K562 (cell line): ENCODE results near the gene SHISAL2A. TPM values are rescaled to one million over a fixed set of nuclear protein-coding genes. Genes with fewer than 3 reads are reported as not detected.

Source experiments
- ATF1 ChIP-seq, 2 experiments: fragments of 450-650 bp in 1 of 2; IDR thresholded peaks; 2 replicates each; pipeline ENCODE4 v1.6.1; 2016; ENCODE audit warnings: missing compliant biosample characterization in 1 of 2, missing genetic modification characterization in 1 of 2
- CBFA2T2 ChIP-seq: fragments of 450-650 bp; conservative IDR thresholded peaks from 2 replicates; pipeline ENCODE4 v1.6.1; 2017; ENCODE audit warnings: mild to moderate bottlenecking
- CCAR2 ChIP-seq: fragments of 200-400 bp; formaldehyde crosslinking; IDR thresholded peaks from 2 replicates; pipeline ENCODE4 v1.6.1; 2017; ENCODE audit warnings: mild to moderate bottlenecking, low read depth, low read length
- ELF2 ChIP-seq: fragments of 250-450 bp; sonication (Bioruptor Pico); IDR thresholded peaks from 2 replicates; pipeline ENCODE4 v1.5.0; 2021; ENCODE audit warnings: mild to moderate bottlenecking
- ILF3 ChIP-seq: fragments of 450-650 bp; IDR thresholded peaks from 2 replicates; pipeline ENCODE4 v1.6.1; 2018; ENCODE audit warnings: antibody characterized with exemption, mild to moderate bottlenecking, moderate library complexity, borderline replicate concordance
- KDM5B ChIP-seq: fragments of 200-600 bp; sonication (generic); IDR thresholded peaks from 2 replicates; pipeline ENCODE4 v1.6.1; 2012; ENCODE audit warnings: low read depth, mild to moderate bottlenecking, moderate library complexity, low read length, control low read depth, inconsistent platforms; ENCODE audit not compliant: insufficient replicate concordance
- LARP7 ChIP-seq: fragments of 450-650 bp; IDR thresholded peaks from 2 replicates; pipeline ENCODE4 v1.6.1; 2016
- NCOA6 ChIP-seq: fragments of 450-650 bp; IDR thresholded peaks from 2 replicates; pipeline ENCODE4 v1.6.1; 2017; ENCODE audit warnings: mild to moderate bottlenecking
- PRPF4 ChIP-seq: fragments of 200-400 bp; formaldehyde crosslinking; IDR thresholded peaks from one replicate; pipeline ENCODE4 v1.6.1; 2017; ENCODE audit warnings: low read length, low read depth, mild to moderate bottlenecking; ENCODE audit not compliant: insufficient read depth, poor library complexity, severe bottlenecking
- RAD21 ChIP-seq, 2 experiments: fragments of 250-450 bp in 1 of 2; fragments of 450-650 bp in 1 of 2; sonication (Bioruptor Pico) in 1 of 2; formaldehyde crosslinking in 1 of 2; IDR thresholded peaks in 1 of 2; conservative IDR thresholded peaks in 1 of 2; 2 replicates each; pipeline versions ENCODE4 v1.4.0 to v1.8.0; 2020 to 2022; ENCODE audit warnings: mild to moderate bottlenecking in 2 of 2, moderate library complexity in 1 of 2
- RB1 ChIP-seq: fragments of 450-650 bp; IDR thresholded peaks from 2 replicates; pipeline ENCODE4 v1.6.1; 2017; ENCODE audit warnings: low read depth, mild to moderate bottlenecking
- RBBP5 ChIP-seq: fragments of 200-600 bp; sonication (generic); IDR thresholded peaks from 2 replicates; pipeline ENCODE4 v1.6.1; 2012; ENCODE audit warnings: borderline replicate concordance, mild to moderate bottlenecking, low read length, control low read depth, inconsistent platforms; ENCODE audit not compliant: insufficient read depth, poor library complexity, severe bottlenecking
- SIN3A ChIP-seq, 2 experiments: fragments of 150-350 bp in 1 of 2; IDR thresholded peaks; 2 replicates each; pipeline ENCODE4 v1.6.1; 2011 to 2016; ENCODE audit warnings: borderline replicate concordance in 2 of 2, low read depth in 2 of 2, low read length in 2 of 2, mild to moderate bottlenecking in 2 of 2, moderate library complexity in 2 of 2; ENCODE audit not compliant: control insufficient read depth in 1 of 2
- SMAD4 ChIP-seq: fragments of 250-450 bp; sonication (Bioruptor Pico); conservative IDR thresholded peaks from 2 replicates; pipeline ENCODE4 v1.8.0; 2021; ENCODE audit warnings: inconsistent platforms, mild to moderate bottlenecking, moderate library complexity
- ZNF778 ChIP-seq: fragments of 450-650 bp; formaldehyde crosslinking; IDR thresholded peaks from 2 replicates; pipeline ENCODE4 v1.4.0; 2020; ENCODE audit warnings: mild to moderate bottlenecking, moderate library complexity
- polyA plus RNA-seq, 8 experiments: library from polyadenylated mRNA; depleted of rRNA in 4 of 8; stranded (reverse) in 5 of 8; unstranded in 3 of 8; fragments of >200 nt; fragmentation: Nextera tagmentation in 2 of 8; fragmentation: Illumina TruSeq in 1 of 8; extraction: Ambion mirVana in 2 of 8; extraction: Trizol in 1 of 8; gene quantifications; 2 replicates each; pipeline versions ENCODE4 v1.2.1 to v1.2.3, GENCODE V29; 2011 to 2014; ENCODE audit warnings: inconsistent platforms in 1 of 8, missing spikeins in 1 of 8
- total RNA-seq, 7 experiments: library from RNA; depleted of rRNA in 6 of 7; stranded (reverse); fragments of >200 nt in 6 of 7; fragmentation: Illumina TruSeq in 2 of 7; extraction: Trizol in 2 of 7; gene quantifications; 2 replicates each; pipeline versions ENCODE4 v1.2.1 to v1.2.3, GENCODE V29; 2011 to 2021; ENCODE audit warnings: low replicate concordance in 1 of 7
- TF ChIP-seq, protein P1 (sequence below), 2 experiments: fragments of 150-350 bp in 1 of 2; IDR thresholded peaks; 2 replicates each; pipeline ENCODE4 v1.6.1; 2012 to 2016; ENCODE audit warnings: low read depth in 2 of 2, low read length in 2 of 2, mild to moderate bottlenecking in 1 of 2, moderate library complexity in 1 of 2
- TF ChIP-seq, protein P2 (sequence below): sonication (generic); formaldehyde crosslinking; IDR thresholded peaks from 2 replicates; pipeline ENCODE4 v1.8.1; 2023; ENCODE audit warnings: mild to moderate bottlenecking, missing genetic modification reagents
- TF ChIP-seq, protein P3 (sequence below): sonication (generic); formaldehyde crosslinking; IDR thresholded peaks from 2 replicates; pipeline ENCODE4 v1.5.0; 2020; ENCODE audit warnings: missing genetic modification reagents

The SHISAL2A gene
- total and polyA plus RNA-seq, 9 of the 15 experiments (the other 6 are each of a cell fraction or from before 2014, with no cell fraction given), result 0.11 TPM; not detected in 8

DNA sequence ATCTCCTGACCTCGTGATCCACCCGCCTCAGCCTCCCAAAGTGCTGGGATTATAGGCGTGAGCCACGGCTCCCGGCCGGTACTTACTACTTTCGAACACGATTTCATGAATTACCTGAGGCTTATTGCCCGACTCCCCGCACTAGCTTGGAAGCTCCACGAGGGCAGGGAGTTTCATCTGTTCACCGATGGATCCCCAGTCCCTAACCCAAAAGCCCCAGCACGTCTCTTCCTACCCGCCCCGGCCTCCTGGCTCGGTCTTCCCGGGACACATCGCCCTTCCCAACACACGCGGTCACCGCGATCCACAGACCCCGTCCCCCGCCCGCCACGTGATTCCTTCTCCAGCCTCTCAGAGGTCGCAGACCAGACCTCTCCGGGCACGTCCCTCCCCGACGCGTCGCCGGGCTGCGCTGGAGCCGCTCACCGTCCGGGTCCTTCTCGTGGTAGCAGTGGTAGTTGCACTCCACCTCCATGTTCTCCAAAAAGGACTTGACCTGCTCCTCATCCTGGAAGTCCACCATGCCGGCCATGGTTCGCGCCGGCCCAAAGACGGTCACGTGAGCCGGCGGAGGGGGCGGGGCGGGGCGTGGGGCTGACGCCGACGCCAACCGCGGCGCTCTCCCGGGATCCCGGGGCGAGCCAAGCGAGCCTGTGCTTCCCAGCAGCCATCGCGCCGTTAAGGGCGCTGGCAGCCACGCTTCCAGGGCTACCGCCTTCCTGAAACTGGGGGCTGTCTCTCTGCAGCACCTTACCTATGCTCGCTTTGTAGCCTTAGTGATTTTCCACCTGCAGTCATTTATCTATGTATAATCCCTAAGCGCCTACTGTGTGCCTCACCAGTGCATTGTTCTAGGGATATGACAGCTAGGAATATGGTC is 65.1 kb downstream of the SHISAL2A start, which contains the start of gene COA7 (continued):
- TF ChIP-seq SIN3A (IDR thresholded peaks at IDR 0.05; ENCODE audit: borderline replicate concordance in 2 of 2, control insufficient read depth in 1 of 2, low read depth in 2 of 2, low read length in 2 of 2) (peak; percentile 76 to 80; a peak in 2 of 4 replicates), CBFA2T2 (peak; percentile 76), ZNF778 (CRISPR knock-in tag) (no peak), NCOA6 (no peak), ELF2 (0 out of 2 replicates have a peak, but pooled peaks have one; percentile 35), ILF3 (no peak), ATF1 (CRISPR knock-in tag; IDR thresholded peaks at IDR 0.05) (no peak), ATF1 (tag; IDR thresholded peaks at IDR 0.05) (peak; percentile 84), KDM5B (peak; percentile 94), RAD21 (CRISPR knock-in tag; conservative IDR thresholded peaks at IDR 0.05 in 1 of 2, IDR thresholded peaks at IDR 0.05 in 1 of 2) (0 out of 4 replicates have a peak, but pooled peaks of 1 of the 2 experiments have one; percentile 1), PRPF4 (no peak), SMAD4 (CRISPR knock-in tag) (peak; percentile 70), RB1 (no peak; the same call in none of the 2 replicates), CCAR2 (no peak), RBBP5 (peak; percentile 86), LARP7 (no peak; the same call in 1 of the 2 replicates)
- TF ChIP-seq, protein P1, sequence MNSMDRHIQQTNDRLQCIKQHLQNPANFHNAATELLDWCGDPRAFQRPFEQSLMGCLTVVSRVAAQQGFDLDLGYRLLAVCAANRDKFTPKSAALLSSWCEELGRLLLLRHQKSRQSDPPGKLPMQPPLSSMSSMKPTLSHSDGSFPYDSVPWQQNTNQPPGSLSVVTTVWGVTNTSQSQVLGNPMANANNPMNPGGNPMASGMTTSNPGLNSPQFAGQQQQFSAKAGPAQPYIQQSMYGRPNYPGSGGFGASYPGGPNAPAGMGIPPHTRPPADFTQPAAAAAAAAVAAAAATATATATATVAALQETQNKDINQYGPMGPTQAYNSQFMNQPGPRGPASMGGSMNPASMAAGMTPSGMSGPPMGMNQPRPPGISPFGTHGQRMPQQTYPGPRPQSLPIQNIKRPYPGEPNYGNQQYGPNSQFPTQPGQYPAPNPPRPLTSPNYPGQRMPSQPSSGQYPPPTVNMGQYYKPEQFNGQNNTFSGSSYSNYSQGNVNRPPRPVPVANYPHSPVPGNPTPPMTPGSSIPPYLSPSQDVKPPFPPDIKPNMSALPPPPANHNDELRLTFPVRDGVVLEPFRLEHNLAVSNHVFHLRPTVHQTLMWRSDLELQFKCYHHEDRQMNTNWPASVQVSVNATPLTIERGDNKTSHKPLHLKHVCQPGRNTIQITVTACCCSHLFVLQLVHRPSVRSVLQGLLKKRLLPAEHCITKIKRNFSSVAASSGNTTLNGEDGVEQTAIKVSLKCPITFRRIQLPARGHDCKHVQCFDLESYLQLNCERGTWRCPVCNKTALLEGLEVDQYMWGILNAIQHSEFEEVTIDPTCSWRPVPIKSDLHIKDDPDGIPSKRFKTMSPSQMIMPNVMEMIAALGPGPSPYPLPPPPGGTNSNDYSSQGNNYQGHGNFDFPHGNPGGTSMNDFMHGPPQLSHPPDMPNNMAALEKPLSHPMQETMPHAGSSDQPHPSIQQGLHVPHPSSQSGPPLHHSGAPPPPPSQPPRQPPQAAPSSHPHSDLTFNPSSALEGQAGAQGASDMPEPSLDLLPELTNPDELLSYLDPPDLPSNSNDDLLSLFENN (IDR thresholded peaks at IDR 0.05; ENCODE audit: low read depth in 2 of 2, low read length in 2 of 2), result 0 out of 4 replicates have a peak, but pooled peaks of 1 of the 2 experiments have one; percentile 50
- TF ChIP-seq, protein P2, sequence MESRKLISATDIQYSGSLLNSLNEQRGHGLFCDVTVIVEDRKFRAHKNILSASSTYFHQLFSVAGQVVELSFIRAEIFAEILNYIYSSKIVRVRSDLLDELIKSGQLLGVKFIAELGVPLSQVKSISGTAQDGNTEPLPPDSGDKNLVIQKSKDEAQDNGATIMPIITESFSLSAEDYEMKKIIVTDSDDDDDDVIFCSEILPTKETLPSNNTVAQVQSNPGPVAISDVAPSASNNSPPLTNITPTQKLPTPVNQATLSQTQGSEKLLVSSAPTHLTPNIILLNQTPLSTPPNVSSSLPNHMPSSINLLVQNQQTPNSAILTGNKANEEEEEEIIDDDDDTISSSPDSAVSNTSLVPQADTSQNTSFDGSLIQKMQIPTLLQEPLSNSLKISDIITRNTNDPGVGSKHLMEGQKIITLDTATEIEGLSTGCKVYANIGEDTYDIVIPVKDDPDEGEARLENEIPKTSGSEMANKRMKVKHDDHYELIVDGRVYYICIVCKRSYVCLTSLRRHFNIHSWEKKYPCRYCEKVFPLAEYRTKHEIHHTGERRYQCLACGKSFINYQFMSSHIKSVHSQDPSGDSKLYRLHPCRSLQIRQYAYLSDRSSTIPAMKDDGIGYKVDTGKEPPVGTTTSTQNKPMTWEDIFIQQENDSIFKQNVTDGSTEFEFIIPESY (CRISPR knock-in tag), result peak; percentile 55; the same call in 1 of the 2 replicates
- TF ChIP-seq, protein P3, sequence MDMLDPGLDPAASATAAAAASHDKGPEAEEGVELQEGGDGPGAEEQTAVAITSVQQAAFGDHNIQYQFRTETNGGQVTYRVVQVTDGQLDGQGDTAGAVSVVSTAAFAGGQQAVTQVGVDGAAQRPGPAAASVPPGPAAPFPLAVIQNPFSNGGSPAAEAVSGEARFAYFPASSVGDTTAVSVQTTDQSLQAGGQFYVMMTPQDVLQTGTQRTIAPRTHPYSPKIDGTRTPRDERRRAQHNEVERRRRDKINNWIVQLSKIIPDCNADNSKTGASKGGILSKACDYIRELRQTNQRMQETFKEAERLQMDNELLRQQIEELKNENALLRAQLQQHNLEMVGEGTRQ (CRISPR knock-in tag), result peak; percentile 95
